ENCODE measurements around the gene ST6GALNAC3.

ST6GALNAC3 gene

GRCh38 chr1:76510672-76511557 is 436.4 kb downstream of the ST6GALNAC3 start:
- DNase-seq = no peak
- no peak overlapping the region for H3K27ac ChIP-seq

GRCh38 chr1:76511558-76512179 is 437.1 kb downstream of the ST6GALNAC3 start:
- DNase-seq = no peak
- Histone ChIP-seq H3K4me1 (peaks cover 0 to 15% (median 6%) of the 10 kb centered on the region in 4 donors), H3K27ac (no peak overlapping the region), H3K27me3 (no peaks in the 10 kb centered on the region), H3K9me3 (no peaks in the 10 kb centered on the region), H3K36me3 (no peaks in the 10 kb centered on the region), H3K4me3 (no peak overlapping the region)
- no peak for TF ChIP-seq CTCF (IDR thresholded peaks at IDR 0.05)
- intact Hi-C loops (cut with DNase I; ENCODE audit: low total_unique reads) = no loop called here

More at GRCh38 chr1:76510672-76511557, 436.4 kb downstream of the ST6GALNAC3 start:
- no peaks in the 10 kb centered on the region for H3K27me3 ChIP-seq
- H3K4me1 ChIP-seq = peaks cover 0 to 15% (median 6%) of the 10 kb centered on the region in 4 donors
- no peak for TF ChIP-seq CTCF (IDR thresholded peaks at IDR 0.05)
- H3K36me3 ChIP-seq = no peaks in the 10 kb centered on the region
- H3K9me3 ChIP-seq = no peaks in the 10 kb centered on the region
- intact Hi-C loops (cut with DNase I; ENCODE audit: low total_unique reads) = no loop called here
- H3K4me3 ChIP-seq = no peak overlapping the region

GRCh38 chr1:76530953-76531352 is 456.4 kb downstream of the ST6GALNAC3 start:
- intact Hi-C loops (cut with DNase I; ENCODE audit: low total_unique reads) = no loop called here
- no peak for TF ChIP-seq CTCF (IDR thresholded peaks at IDR 0.05)
- H3K4me3 ChIP-seq = no peak overlapping the region

GRCh38 chr1:76541618-76542017 is 467.1 kb downstream of the ST6GALNAC3 start:
- Histone ChIP-seq H3K4me3 (no peak overlapping the region), H3K4me1 (no peaks in the 10 kb centered on the region), H3K9me3 (no peaks in the 10 kb centered on the region), H3K36me3 (no peaks in the 10 kb centered on the region), H3K27ac (no peak overlapping the region), H3K27me3 (no peaks in the 10 kb centered on the region)
- TF ChIP-seq CTCF (IDR thresholded peaks at IDR 0.05) = no peak
- DNase-seq = no peak
- intact Hi-C loops (cut with DNase I; ENCODE audit: low total_unique reads) = no loop called here

More at GRCh38 chr1:76530953-76531352, 456.4 kb downstream of the ST6GALNAC3 start:
- Histone ChIP-seq H3K9me3 (no peaks in the 10 kb centered on the region), H3K27ac (no peak overlapping the region), H3K27me3 (no peaks in the 10 kb centered on the region), H3K36me3 (no peaks in the 10 kb centered on the region), H3K4me1 (no peaks in the 10 kb centered on the region)
- DNase-seq = no peak

- Histone ChIP-seq H3K4me3 (no peak overlapping the region), H3K4me1 (no peaks in the 10 kb centered on the region), H3K27me3 (no peaks in the 10 kb centered on the region), H3K9me3 (no peaks in the 10 kb centered on the region), H3K27ac (no peak overlapping the region), H3K36me3 (no peaks in the 10 kb centered on the region)
- TF ChIP-seq CTCF (IDR thresholded peaks at IDR 0.05) = no peak
- no peak for DNase-seq
- intact Hi-C loops (cut with DNase I; ENCODE audit: low total_unique reads) = no loop called here
Observed at GRCh38 chr1:76542359-76542758, 467.8 kb downstream of the ST6GALNAC3 start.

Data from tibial artery (tissue), 4 donors.